Activated CD4-positive, alpha-beta T cell treated with anti-CD3 and anti-CD28 coated beads for 36 hours (primary cell): ENCODE data around the gene DMPK. TPM values are rescaled to one million over a fixed set of nuclear protein-coding genes. Genes with fewer than 3 reads are reported as not detected.
"Not testable (repeated sequence)": the region's sequence is repeated elsewhere in the genome, so short reads cannot be mapped to it uniquely, and the experiment has no call there.

ENCODE experiments used
- ATAC-seq: fragments of 200-7000 bp; cut with Tn5 transposase; one replicate; pipeline ENCODE4 v1.10.0; 2021; ENCODE audit warnings: mild to moderate bottlenecking, moderate library complexity
- CTCF ChIA-PET: fragments of 350-600 bp; sonication (Branson Sonifier 250); formaldehyde crosslinking; loops from one replicate; lab custom pipeline; 2021; ENCODE audit warnings: antibody characterized with exemption; lab: Charles Lee
- POLR2A ChIA-PET: fragments of 350-600 bp; sonication (Branson Sonifier 250); formaldehyde crosslinking; loops from one replicate; lab custom pipeline; 2021; ENCODE audit warnings: antibody characterized with exemption, inconsistent platforms; lab: Charles Lee
- DNase-seq: peaks from one replicate; pipeline ENCODE4 v3.0.0-alpha.2; 2020
- H3K27ac Mint-ChIP-seq: one replicate; pipeline ENCODE4 v1.8.0; 2021; ENCODE audit warnings: mixed read lengths
- H3K27me3 Mint-ChIP-seq: one replicate; pipeline ENCODE4 v1.8.0; 2021; ENCODE audit warnings: mixed read lengths
- H3K36me3 Mint-ChIP-seq: one replicate; pipeline ENCODE4 v1.8.0; 2021; ENCODE audit warnings: low read depth, mixed read lengths
- H3K4me1 Mint-ChIP-seq: one replicate; pipeline ENCODE4 v1.8.0; 2021; ENCODE audit warnings: mixed read lengths
- H3K4me3 Mint-ChIP-seq: one replicate; pipeline ENCODE4 v1.8.0; 2021; ENCODE audit warnings: mild to moderate bottlenecking, moderate library complexity, mixed read lengths
- H3K9me3 Mint-ChIP-seq: one replicate; pipeline ENCODE4 v1.8.0; 2021; ENCODE audit warnings: low read depth, mixed read lengths
- intact Hi-C, 2 experiments: fragments of 100-400 bp; cut with DNase I in 1 of 2; cut with micrococcal nuclease in 1 of 2; formaldehyde crosslinking; loops; one replicate each; pipeline versions ENCODE4 v1.14.2 to v1.15.1; 2022 to 2024; cut with DNase I, micrococcal nuclease
- total RNA-seq, 2 experiments: library from RNA; stranded (reverse); gene quantifications; one replicate each; pipeline ENCODE4 v1.2.3, GENCODE V29; 2021

DMPK gene
- total RNA-seq, 2 experiments from 2014 or later = 15.0 to 19.4 TPM

GRCh38 chr19:45739498-45740439, 42.5 kb downstream of the DMPK start:
- DNase-seq = no peak
- intact Hi-C loops = no loop called here
- no peak overlapping the region for H3K27ac Mint-ChIP-seq
- peaks cover 4% of the 10 kb centered on the region for H3K27me3 Mint-ChIP-seq
- H3K4me3 Mint-ChIP-seq = no peak overlapping the region
- H3K36me3 Mint-ChIP-seq = no peaks in the 10 kb centered on the region
- ChIA-PET POLR2A (no interaction called here), CTCF (interaction anchor here (1.5 kb wide), 1 partner anchor 9 kb away, joined by 8 read pairs; the partner anchor contains the start of gene FBXO46)
- no peak for ATAC-seq
- no peaks in the 10 kb centered on the region for H3K9me3 Mint-ChIP-seq
- H3K4me1 Mint-ChIP-seq = no peaks in the 10 kb centered on the region

GRCh38 chr19:45733160-45733810, 49.0 kb downstream of the DMPK start, which contains the start of gene MEIOSIN:
Gene MEIOSIN, plus strand, starts transcription at chr19:45733439. Its CDS starts 1,938 bp downstream, at chr19:45735377.
- H3K27ac Mint-ChIP-seq = no peak within 1 kb of the TSS
- intact Hi-C loops = no loop called here

GRCh38 chr19:45730368-45731288, 51.7 kb downstream of the DMPK start, which contains the start of gene FBXO46:
Gene FBXO46, minus strand, starts transcription at chr19:45730896. Its CDS starts 17,401 bp downstream, at chr19:45713495.
- ChIA-PET CTCF (interaction anchor here (0.6 to 2.6 kb wide), 10 partner anchors 10 to 118 kb away, joined by 3 to 24 read pairs (median 4); partner anchors contain the start of genes QPCTL and SIX5), POLR2A (interaction anchor here (0.5 to 1.7 kb wide), 4 partner anchors 13 to 806 kb away, joined by 3 to 6 read pairs (median 4); no protein-coding TSS in a partner anchor)
- H3K27ac Mint-ChIP-seq = peak within 1 kb of the TSS; percentile 90
- peak within 1 kb of the TSS; percentile 88 for H3K4me3 Mint-ChIP-seq
- no peaks in the 10 kb centered on the region for H3K27me3 Mint-ChIP-seq
- DNase-seq (peak; percentile 97), ATAC-seq (peak; percentile 99)
- H3K9me3 Mint-ChIP-seq = no peaks in the 10 kb centered on the region
- intact Hi-C loops = loop anchor here (1.0 to 2.0 kb wide), 11 partner anchors 13 to 265 kb away; partner anchors contain the start of genes QPCTL (in 2 of the 2), CCDC61 (in 1 of the 2), DMWD (in 1 of the 2) and IRF2BP1 (in 1 of the 2)
- peaks cover 35% of the 10 kb centered on the region for H3K4me1 Mint-ChIP-seq
- H3K36me3 Mint-ChIP-seq = peaks cover 11% of the 10 kb centered on the region

More at GRCh38 chr19:45733160-45733810, 49.0 kb downstream of the DMPK start, which contains the start of gene MEIOSIN:
- ATAC-seq (no peak), DNase-seq (no peak)
- Mint-ChIP-seq H3K4me1 (peaks cover 17% of the 10 kb centered on the region), H3K36me3 (peaks cover 8% of the 10 kb centered on the region), H3K9me3 (no peaks in the 10 kb centered on the region), H3K27me3 (peaks cover 2% of the 10 kb centered on the region), H3K4me3 (no peak within 1 kb of the TSS)
- ChIA-PET CTCF (interaction anchor here (0.6 to 1.1 kb wide), 2 partner anchors 255 to 673 kb away, joined by 3 to 4 read pairs; no protein-coding TSS in a partner anchor), POLR2A (interaction anchor here (0.7 kb wide), 1 partner anchor 121 kb away, joined by 3 read pairs; no protein-coding TSS in a partner anchor)

- Mint-ChIP-seq H3K4me3 (peak overlapping the region; percentile 88), H3K9me3 (no peaks in the 10 kb centered on the region), H3K4me1 (peaks cover 36% of the 10 kb centered on the region), H3K36me3 (peaks cover 11% of the 10 kb centered on the region), H3K27me3 (no peaks in the 10 kb centered on the region), H3K27ac (peak overlapping the region; percentile 90)
- ATAC-seq (no peak), DNase-seq (peak; percentile 47)
- POLR2A ChIA-PET = interaction anchor here (0.6 to 1.7 kb wide), 3 partner anchors 12 to 41 kb away, joined by 5 to 6 read pairs (median 5); no protein-coding TSS in a partner anchor
- intact Hi-C loops = loop anchor here (1.0 to 2.0 kb wide), 10 partner anchors 13 to 265 kb away; partner anchors contain the start of genes QPCTL (in 2 of the 2), CCDC61 (in 1 of the 2), DMWD (in 1 of the 2) and IRF2BP1 (in 1 of the 2)
- CTCF ChIA-PET = interaction anchor here (0.6 to 2.6 kb wide), 5 partner anchors 10 to 276 kb away, joined by 3 to 24 read pairs (median 8); partner anchors contain the start of gene SIX5
These were observed 52.4 kb downstream of the DMPK start for GRCh38 chr19:45729800-45730290.

- peaks cover 41% of the 10 kb centered on the region for H3K4me1 Mint-ChIP-seq
- ATAC-seq, DNase-seq, H3K27me3 Mint-ChIP-seq, POLR2A ChIA-PET, H3K9me3 Mint-ChIP-seq, intact Hi-C loops, H3K27ac Mint-ChIP-seq, H3K4me3 Mint-ChIP-seq: not testable (repeated sequence)
- H3K36me3 Mint-ChIP-seq = peaks cover 14% of the 10 kb centered on the region
- CTCF ChIA-PET = interaction anchor here (2.6 kb wide), 1 partner anchor 12 kb away, joined by 24 read pairs; no protein-coding TSS in a partner anchor
These were observed 53.6 kb downstream of the DMPK start for GRCh38 chr19:45728683-45729082.

- intact Hi-C loops = not testable (repeated sequence)
These were observed 62.2 kb downstream of the DMPK start for GRCh38 chr19:45720065-45720464.

More at GRCh38 chr19:45720065-45720464, 62.2 kb downstream of the DMPK start:
- H3K9me3 Mint-ChIP-seq, POLR2A ChIA-PET, ATAC-seq, DNase-seq, H3K27me3 Mint-ChIP-seq, H3K4me3 Mint-ChIP-seq, H3K27ac Mint-ChIP-seq: not testable (repeated sequence)
- peaks cover 35% of the 10 kb centered on the region for H3K36me3 Mint-ChIP-seq
- CTCF ChIA-PET = interaction anchor here (0.7 to 1.5 kb wide), 3 partner anchors 10 to 535 kb away, joined by 4 to 5 read pairs (median 5); partner anchors contain the start of gene FBXO46
- peaks cover 45% of the 10 kb centered on the region for H3K4me1 Mint-ChIP-seq

Other genes with a start within 250 kb of the DMPK start
- 10 to 100 TPM; 13.8 to 14.4 TPM for gene OPA3, start 197.7 kb downstream of the DMPK start, total RNA-seq
- gene GPR4, start 180.3 kb downstream of the DMPK start, total RNA-seq = not detected
- 100 to 1,000 TPM; 121 to 134 TPM for gene EML2, start 143.1 kb downstream of the DMPK start, total RNA-seq
- 1 to 10 TPM; 4.5 to 5.9 TPM for gene GIPR, start 114.3 kb downstream of the DMPK start, total RNA-seq
- 100 to 1,000 TPM; 619 to 839 TPM for gene SNRPD2, start 90.5 kb downstream of the DMPK start, total RNA-seq
- 10 to 100 TPM; 17.3 to 18.7 TPM for gene QPCTL, start 89.8 kb downstream of the DMPK start, total RNA-seq
- gene FBXO46, start 51.6 kb downstream of the DMPK start, total RNA-seq = 10 to 100 TPM; 32.3 to 43.3 TPM
- not detected for gene MEIOSIN, start 49.1 kb downstream of the DMPK start, total RNA-seq
- gene SIX5, start 13.2 kb downstream of the DMPK start, total RNA-seq = 1 to 10 TPM; 2.0 to 2.2 TPM
- gene DMWD, start 10.4 kb upstream of the DMPK start, total RNA-seq = 10 to 100 TPM; 31.1 to 35.1 TPM
- gene RSPH6A, start 32.8 kb upstream of the DMPK start, total RNA-seq = under 1 TPM; 0.21 to 0.23 TPM
- 100 to 1,000 TPM; 108 to 128 TPM for gene SYMPK, start 80.7 kb upstream of the DMPK start, total RNA-seq
- under 1 TPM; 0.40 to 0.62 TPM for gene FOXA3, start 81.8 kb upstream of the DMPK start, total RNA-seq
- 10 to 100 TPM; 12.6 to 15.2 TPM for gene IRF2BP1, start 103.7 kb upstream of the DMPK start, total RNA-seq
- gene MYPOP, start 120.1 kb upstream of the DMPK start, total RNA-seq = 1 to 10 TPM; 5.0 to 5.6 TPM
- gene NANOS2, start 132.3 kb upstream of the DMPK start, total RNA-seq = not detected
- under 1 TPM; 0.02 to 0.09 TPM for gene NOVA2, start 191.4 kb upstream of the DMPK start, total RNA-seq
- gene CCDC61, start 213.0 kb upstream of the DMPK start, total RNA-seq = 10 to 100 TPM; 22.4 to 26.2 TPM
- not detected for gene PGLYRP1, start 240.6 kb upstream of the DMPK start, total RNA-seq